ENCODE measurements around the gene ABHD2.
"Not testable (repeated sequence)": the region's sequence is repeated elsewhere in the genome, so short reads cannot be mapped to it uniquely, and the experiment has no call there.

ABHD2 gene

GRCh38 chr15:89087830-89088604 is at the start of gene ABHD2:
Gene ABHD2 (plus strand): TSS chr15:89088456. CDS start chr15:89116328, 27,872 bp downstream.
- peak; percentile 94 to 95 (median 95) for DNase-seq (ENCODE audit: low read depth in 3 of 3, low spot score in 1 of 3)

GRCh38 chr15:89039142-89039541 is 49.1 kb upstream of the ABHD2 start:
- DNase-seq (ENCODE audit: low read depth in 3 of 3, low spot score in 1 of 3) = no peak

GRCh38 chr15:89041507-89041906 is 46.7 kb upstream of the ABHD2 start:
- no peak for DNase-seq (ENCODE audit: low read depth in 3 of 3, low spot score in 1 of 3)

GRCh38 chr15:89042387-89042786 is 45.9 kb upstream of the ABHD2 start:
- DNase-seq (ENCODE audit: low read depth in 3 of 3, low spot score in 1 of 3) = no peak

- DNase-seq (ENCODE audit: low read depth in 3 of 3, low spot score in 1 of 3) = no peak
Measured at GRCh38 chr15:89043031-89044002, 44.9 kb upstream of the ABHD2 start.

- DNase-seq (ENCODE audit: low read depth in 3 of 3, low spot score in 1 of 3) = not testable (repeated sequence)
Measured at GRCh38 chr15:89049016-89049666, 39.1 kb upstream of the ABHD2 start.

GRCh38 chr15:89051875-89052274 is 36.4 kb upstream of the ABHD2 start:
- no peak for DNase-seq (ENCODE audit: low read depth in 3 of 3, low spot score in 1 of 3)

GRCh38 chr15:89052474-89052873 is 35.8 kb upstream of the ABHD2 start:
- DNase-seq (ENCODE audit: low read depth in 3 of 3, low spot score in 1 of 3) = no peak

GRCh38 chr15:89054873-89055272 is 33.4 kb upstream of the ABHD2 start:
- no peak for DNase-seq (ENCODE audit: low read depth in 3 of 3, low spot score in 1 of 3)

- DNase-seq (ENCODE audit: low read depth in 3 of 3, low spot score in 1 of 3) = peak; percentile 52 to 84 (median 67)
Measured at GRCh38 chr15:89057506-89058133, 30.6 kb upstream of the ABHD2 start.

GRCh38 chr15:89058376-89058775 is 29.9 kb upstream of the ABHD2 start:
- no peak for DNase-seq (ENCODE audit: low read depth in 3 of 3, low spot score in 1 of 3)

- no peak for DNase-seq (ENCODE audit: low read depth in 3 of 3, low spot score in 1 of 3)
Measured at GRCh38 chr15:89058876-89059405, 29.3 kb upstream of the ABHD2 start.

- no peak for DNase-seq (ENCODE audit: low read depth in 3 of 3, low spot score in 1 of 3)
Measured at GRCh38 chr15:89066280-89066679, 22.0 kb upstream of the ABHD2 start.

GRCh38 chr15:89067751-89068150 is 20.5 kb upstream of the ABHD2 start:
- DNase-seq (ENCODE audit: low read depth in 3 of 3, low spot score in 1 of 3) = no peak

- DNase-seq (ENCODE audit: low read depth in 3 of 3, low spot score in 1 of 3) = no peak
Measured at GRCh38 chr15:89068325-89068784, 19.9 kb upstream of the ABHD2 start.

GRCh38 chr15:89070197-89071124 is 17.8 kb upstream of the ABHD2 start:
- no peak for DNase-seq (ENCODE audit: low read depth in 3 of 3, low spot score in 1 of 3)

GRCh38 chr15:89071471-89071870 is 16.8 kb upstream of the ABHD2 start:
- no peak for DNase-seq (ENCODE audit: low read depth in 3 of 3, low spot score in 1 of 3)

GRCh38 chr15:89072277-89072869 is 15.9 kb upstream of the ABHD2 start:
- no peak for DNase-seq (ENCODE audit: low read depth in 3 of 3, low spot score in 1 of 3)

- no peak for DNase-seq (ENCODE audit: low read depth in 3 of 3, low spot score in 1 of 3)
Measured at GRCh38 chr15:89074402-89075012, 13.7 kb upstream of the ABHD2 start.

Data from stimulated activated CD4-positive, alpha-beta T cell treated with anti-CD3 and anti-CD28 coated beads, TNF-alpha, amount 100 ng/mL, for 1 hour (primary cell).